ENCODE results near the gene C3orf85. TPM values are rescaled to one million over a fixed set of nuclear protein-coding genes. Genes with fewer than 3 reads are reported as not detected.

The C3orf85 gene
- total RNA-seq, 3 donors from 2014 or later (not counting 1 experiment from before 2014, with no cell fraction given): not detected

DNA sequence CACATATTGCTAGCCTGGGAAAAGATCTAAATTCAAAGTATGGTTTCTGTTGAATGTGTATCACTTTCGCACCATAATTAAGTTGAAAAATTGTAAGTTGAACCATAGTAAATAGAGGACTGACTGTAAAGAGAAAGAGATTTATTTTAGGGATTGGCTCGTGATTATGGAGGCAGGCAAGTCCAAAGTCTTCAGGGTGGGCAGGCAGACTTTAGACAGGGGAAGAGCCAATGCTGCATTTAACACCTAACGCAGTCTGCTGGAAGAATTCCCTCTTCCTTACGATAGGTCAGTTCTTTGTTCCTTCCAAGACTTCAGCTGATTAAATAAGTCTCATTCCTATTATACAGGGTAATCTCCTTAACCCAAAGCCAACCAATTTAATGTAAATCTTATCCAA lies 15.8 kb downstream of the C3orf85 start:
- no peaks in the 10 kb centered on the region for H3K27me3 Mint-ChIP-seq (ENCODE audit: low read depth in 2 of 2)
- intact Hi-C loops (cut with micrococcal nuclease): no loop called here
- H3K36me3 Mint-ChIP-seq: no peaks in the 10 kb centered on the region
- 92% methylated on average over 4 of the region's 4 CpGs for WGBS (ENCODE audit: insufficient coverage)
- Histone ChIP-seq H3K4me3 (ENCODE audit: low read length) (no peak overlapping the region), H3K36me3 (ENCODE audit: control insufficient read depth, insufficient read depth, low read length) (no peaks in the 10 kb centered on the region), H3K27me3 (ENCODE audit: control insufficient read depth, insufficient read depth, low read length) (no peaks in the 10 kb centered on the region), H3K27ac (ENCODE audit: low read length) (no peak overlapping the region), H3K9me3 (ENCODE audit: control insufficient read depth, insufficient read depth, low read length) (no peaks in the 10 kb centered on the region), H3K4me1 (ENCODE audit: control insufficient read depth, insufficient read depth, low read length) (no peaks in the 10 kb centered on the region)
- H3K27ac Mint-ChIP-seq: no peak overlapping the region
- no peak for DNase-seq
- H3K4me3 Mint-ChIP-seq: no peak overlapping the region
- ATAC-seq: no peak
- TF ChIP-seq, protein P1, sequence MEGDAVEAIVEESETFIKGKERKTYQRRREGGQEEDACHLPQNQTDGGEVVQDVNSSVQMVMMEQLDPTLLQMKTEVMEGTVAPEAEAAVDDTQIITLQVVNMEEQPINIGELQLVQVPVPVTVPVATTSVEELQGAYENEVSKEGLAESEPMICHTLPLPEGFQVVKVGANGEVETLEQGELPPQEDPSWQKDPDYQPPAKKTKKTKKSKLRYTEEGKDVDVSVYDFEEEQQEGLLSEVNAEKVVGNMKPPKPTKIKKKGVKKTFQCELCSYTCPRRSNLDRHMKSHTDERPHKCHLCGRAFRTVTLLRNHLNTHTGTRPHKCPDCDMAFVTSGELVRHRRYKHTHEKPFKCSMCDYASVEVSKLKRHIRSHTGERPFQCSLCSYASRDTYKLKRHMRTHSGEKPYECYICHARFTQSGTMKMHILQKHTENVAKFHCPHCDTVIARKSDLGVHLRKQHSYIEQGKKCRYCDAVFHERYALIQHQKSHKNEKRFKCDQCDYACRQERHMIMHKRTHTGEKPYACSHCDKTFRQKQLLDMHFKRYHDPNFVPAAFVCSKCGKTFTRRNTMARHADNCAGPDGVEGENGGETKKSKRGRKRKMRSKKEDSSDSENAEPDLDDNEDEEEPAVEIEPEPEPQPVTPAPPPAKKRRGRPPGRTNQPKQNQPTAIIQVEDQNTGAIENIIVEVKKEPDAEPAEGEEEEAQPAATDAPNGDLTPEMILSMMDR (IDR thresholded peaks at IDR 0.05): no peak
- H3K9me3 Mint-ChIP-seq: peaks cover 0 to 8% of the 10 kb centered on the region in 2 donors
- H3K4me1 Mint-ChIP-seq: no peaks in the 10 kb centered on the region

DNA sequence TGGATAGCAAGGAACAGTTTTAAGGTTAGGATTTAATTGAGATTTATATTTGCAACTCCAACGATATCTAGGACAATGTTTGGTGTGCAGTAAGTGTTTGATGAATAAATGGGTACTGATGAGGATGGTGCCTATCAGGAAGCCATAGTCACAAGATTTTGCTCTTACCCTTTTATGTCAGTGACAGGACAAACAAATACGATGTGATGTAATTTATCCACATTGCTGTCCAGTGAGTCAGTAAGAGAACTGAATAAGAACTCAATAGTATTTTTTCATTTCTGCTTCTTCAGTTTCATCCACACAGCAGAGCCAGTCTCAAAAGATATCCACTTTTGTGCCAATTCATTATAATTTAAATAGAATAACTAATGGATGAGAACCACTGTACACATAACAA lies 18.5 kb downstream of the C3orf85 start:
- TF ChIP-seq, protein P1 (IDR thresholded peaks at IDR 0.05): no peak
- WGBS (ENCODE audit: insufficient coverage): 96% methylated on average over 2 of the region's 2 CpGs
- Histone ChIP-seq H3K27ac (ENCODE audit: low read length) (no peak overlapping the region), H3K4me3 (ENCODE audit: low read length) (no peak overlapping the region), H3K9me3 (ENCODE audit: control insufficient read depth, insufficient read depth, low read length) (no peaks in the 10 kb centered on the region), H3K27me3 (ENCODE audit: control insufficient read depth, insufficient read depth, low read length) (no peaks in the 10 kb centered on the region), H3K4me1 (ENCODE audit: control insufficient read depth, insufficient read depth, low read length) (no peaks in the 10 kb centered on the region), H3K36me3 (ENCODE audit: control insufficient read depth, insufficient read depth, low read length) (no peaks in the 10 kb centered on the region)
- H3K4me1 Mint-ChIP-seq: no peaks in the 10 kb centered on the region
- intact Hi-C loops (cut with micrococcal nuclease): no loop called here
- H3K27me3 Mint-ChIP-seq (ENCODE audit: low read depth in 2 of 2): no peaks in the 10 kb centered on the region
- H3K36me3 Mint-ChIP-seq: no peaks in the 10 kb centered on the region
- ATAC-seq (no peak), DNase-seq (no peak)
- H3K27ac Mint-ChIP-seq: no peak overlapping the region
- H3K9me3 Mint-ChIP-seq: peaks cover 0 to 2% of the 10 kb centered on the region in 2 donors
- H3K4me3 Mint-ChIP-seq: no peak overlapping the region

DNA sequence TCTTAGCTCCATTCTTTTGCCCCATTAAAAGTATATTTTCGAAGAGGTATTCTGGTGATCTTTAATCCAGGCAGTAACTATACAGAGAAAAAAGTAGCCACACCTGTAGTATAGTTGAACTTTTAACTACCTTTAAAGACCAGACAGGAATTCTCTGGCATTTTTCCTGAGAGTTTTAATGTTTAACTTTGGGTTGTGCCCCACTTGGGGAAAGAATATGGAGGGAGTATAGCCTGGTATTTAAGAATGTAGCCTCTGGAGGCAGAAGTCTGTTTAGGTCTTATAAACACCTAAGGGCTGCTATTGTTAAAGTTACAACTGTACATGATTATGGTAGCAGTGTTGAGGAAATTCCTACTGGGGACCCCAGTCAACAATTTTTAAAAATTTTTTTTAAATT lies 19.3 kb downstream of the C3orf85 start:
- Mint-ChIP-seq H3K4me3 (no peak overlapping the region), H3K27me3 (ENCODE audit: low read depth in 2 of 2) (no peaks in the 10 kb centered on the region), H3K27ac (no peak overlapping the region), H3K4me1 (no peaks in the 10 kb centered on the region), H3K9me3 (peaks cover 0 to 2% of the 10 kb centered on the region in 2 donors), H3K36me3 (no peaks in the 10 kb centered on the region)
- ATAC-seq (no peak), DNase-seq (no peak)
- H3K36me3 ChIP-seq (ENCODE audit: control insufficient read depth, insufficient read depth, low read length): no peaks in the 10 kb centered on the region
- no peak overlapping the region for H3K27ac ChIP-seq (ENCODE audit: low read length)
- no peak overlapping the region for H3K4me3 ChIP-seq (ENCODE audit: low read length)
- H3K27me3 ChIP-seq (ENCODE audit: control insufficient read depth, insufficient read depth, low read length): no peaks in the 10 kb centered on the region
- TF ChIP-seq, protein P1 (IDR thresholded peaks at IDR 0.05): no peak
- WGBS (ENCODE audit: insufficient coverage): no CpG with 5 or more reads among the region's 1 CpG
- intact Hi-C loops (cut with micrococcal nuclease): no loop called here
- no peaks in the 10 kb centered on the region for H3K9me3 ChIP-seq (ENCODE audit: control insufficient read depth, insufficient read depth, low read length)
- no peaks in the 10 kb centered on the region for H3K4me1 ChIP-seq (ENCODE audit: control insufficient read depth, insufficient read depth, low read length)

DNA sequence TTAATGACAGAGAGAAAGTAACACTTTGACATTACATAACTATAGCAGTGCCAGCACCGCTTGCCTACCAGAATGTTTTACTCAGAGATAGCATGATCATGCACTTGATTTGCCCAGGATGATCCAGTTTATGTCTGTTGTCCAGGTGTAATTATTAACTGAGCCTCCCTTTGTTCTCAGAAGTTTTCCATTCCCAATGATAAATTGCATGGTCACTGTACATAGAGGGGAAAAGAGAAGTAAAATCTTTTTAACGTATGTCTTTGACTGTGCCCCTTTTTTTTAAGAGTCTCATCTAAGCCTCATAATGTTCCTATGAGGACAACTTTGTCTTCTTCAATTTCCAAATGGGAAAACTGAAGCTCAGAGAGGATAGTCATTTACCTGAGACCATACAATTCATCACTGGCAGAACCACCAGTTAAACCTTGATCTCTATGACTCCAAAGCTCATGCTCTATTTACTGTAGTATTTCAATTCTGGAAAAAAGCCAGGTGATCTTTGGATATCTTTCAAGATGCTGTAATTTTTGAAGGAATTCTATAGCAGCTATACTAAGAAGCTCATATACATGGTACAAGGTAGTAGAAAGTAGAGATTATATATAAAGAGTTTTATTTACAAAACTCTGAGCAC lies 25.1 kb downstream of the C3orf85 start:
- no peaks in the 10 kb centered on the region for H3K4me1 Mint-ChIP-seq
- Histone ChIP-seq H3K27me3 (ENCODE audit: control insufficient read depth, insufficient read depth, low read length) (no peaks in the 10 kb centered on the region), H3K27ac (ENCODE audit: low read length) (no peak overlapping the region), H3K9me3 (ENCODE audit: control insufficient read depth, insufficient read depth, low read length) (no peaks in the 10 kb centered on the region), H3K36me3 (ENCODE audit: control insufficient read depth, insufficient read depth, low read length) (no peaks in the 10 kb centered on the region), H3K4me1 (ENCODE audit: control insufficient read depth, insufficient read depth, low read length) (no peaks in the 10 kb centered on the region), H3K4me3 (ENCODE audit: low read length) (no peak overlapping the region)
- no peak overlapping the region for H3K4me3 Mint-ChIP-seq
- DNase-seq (no peak), ATAC-seq (no peak)
- intact Hi-C loops (cut with micrococcal nuclease): no loop called here
- H3K27ac Mint-ChIP-seq: no peak overlapping the region
- no peaks in the 10 kb centered on the region for H3K36me3 Mint-ChIP-seq
- TF ChIP-seq, protein P1 (IDR thresholded peaks at IDR 0.05): no peak
- no peaks in the 10 kb centered on the region for H3K27me3 Mint-ChIP-seq (ENCODE audit: low read depth in 2 of 2)
- 50% methylated on average over 1 of the region's 2 CpGs for WGBS (ENCODE audit: insufficient coverage)
- H3K9me3 Mint-ChIP-seq: peaks cover 2 to 5% of the 10 kb centered on the region in 2 donors

All from natural killer cell (primary cell).